ENCODE data around the gene FOXRED2. TPM values are rescaled to one million over a fixed set of nuclear protein-coding genes. Genes with fewer than 3 reads are reported as not detected.

The FOXRED2 gene
- total and polyA plus RNA-seq, 2 donors (not counting 1 experiment from before 2014, with no cell fraction given), result 0.86 to 7.4 TPM

DNA sequence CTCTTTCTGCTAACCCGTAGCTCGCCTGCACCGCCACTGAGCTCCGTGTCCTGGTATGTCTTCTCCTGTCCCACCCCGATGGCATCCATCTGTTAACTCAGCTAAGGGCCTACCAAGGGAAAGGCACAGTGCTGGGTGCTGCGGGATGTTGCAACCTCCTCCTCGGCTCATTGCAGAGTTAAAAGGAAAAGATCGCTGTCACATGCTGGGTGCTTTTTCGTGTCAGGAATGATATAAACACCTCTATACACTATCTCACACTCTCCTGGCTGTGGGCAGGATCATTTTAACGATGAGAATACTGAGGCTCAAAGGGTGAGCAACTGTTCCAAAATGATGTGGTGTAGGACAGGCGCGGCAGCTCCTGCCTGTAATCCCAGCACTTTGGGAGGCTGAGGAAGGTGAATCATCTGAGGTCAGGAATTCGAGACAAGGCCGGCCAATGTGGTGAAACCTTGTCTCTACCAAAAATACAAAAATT lies 35.5 kb downstream of the FOXRED2 start:
- no peak overlapping the region for H3K4me3 Mint-ChIP-seq
- no peak overlapping the region for H3K27ac Mint-ChIP-seq
- H2AFZ ChIP-seq (ENCODE audit: insufficient read depth, low read depth, low read length, poor library complexity, severe bottlenecking), result no peak overlapping the region
- H3K79me2 ChIP-seq (ENCODE audit: control insufficient read depth, insufficient read depth, low read length), result peaks cover 31% of the 10 kb centered on the region
- intact Hi-C loops (cut with micrococcal nuclease), result loop anchor here (2.0 kb wide), 1 partner anchor 113 kb away; no protein-coding TSS in a partner anchor
- H3K4me3 ChIP-seq (ENCODE audit: control extremely low read depth in 1 of 5, extremely low read depth in 1 of 5, insufficient read depth in 1 of 5, low read depth in 2 of 5, low read length in 4 of 5), result no peak overlapping the region
- peaks cover 13% of the 10 kb centered on the region for H3K4me1 Mint-ChIP-seq
- POLR2A ChIA-PET, result interaction anchor here (0.6 to 1.6 kb wide), 2 partner anchors 11 to 94 kb away, joined by 4 to 5 read pairs; no protein-coding TSS in a partner anchor
- ATAC-seq (ENCODE audit: low read depth), result no peak
- CTCF ChIA-PET, result interaction anchor here (1.0 to 29.7 kb wide), 33 partner anchors 15 to 277 kb away, joined by 3 to 607 read pairs (median 7); no protein-coding TSS in a partner anchor
- TF ChIP-seq CTCF (IDR thresholded peaks at IDR 0.05) (no peak), EZH2 (IDR thresholded peaks at IDR 0.05; ENCODE audit: borderline replicate concordance, insufficient read depth, low read depth, low read length, poor library complexity, severe bottlenecking) (no peak)
- no peaks in the 10 kb centered on the region for H3K27me3 ChIP-seq (replicated peaks in 1 of 4; ENCODE audit: control extremely low read depth in 1 of 4, control insufficient read depth in 3 of 4, insufficient read depth in 4 of 4, low read length in 3 of 4)
- H4K20me1 ChIP-seq (ENCODE audit: control insufficient read depth, insufficient read depth, low read length, poor library complexity, severe bottlenecking), result no peaks in the 10 kb centered on the region
- no peak overlapping the region for H3K9ac ChIP-seq (ENCODE audit: low read length)
- H3K9me3 Mint-ChIP-seq (ENCODE audit: insufficient read depth), result no peaks in the 10 kb centered on the region
- DNase-seq, result no peak
- H3K4me1 ChIP-seq (ENCODE audit: control insufficient read depth in 2 of 2, insufficient read depth in 2 of 2, low read length in 2 of 2), result peaks cover 6 to 15% of the 10 kb centered on the region in 2 donors
- H3K27me3 Mint-ChIP-seq, result no peaks in the 10 kb centered on the region
- WGBS (ENCODE audit: insufficient coverage), result 98% methylated on average over 11 of the region's 14 CpGs
- no peak overlapping the region for H3K4me2 ChIP-seq (replicated peaks; ENCODE audit: low read depth, low read length, poor library complexity, severe bottlenecking)
- H3K36me3 ChIP-seq (replicated peaks in 1 of 2; ENCODE audit: control extremely low read depth in 1 of 2, control insufficient read depth in 1 of 2, extremely low read depth in 1 of 2, insufficient read depth in 2 of 2, low read length in 1 of 2), result peaks cover 4 to 55% of the 10 kb centered on the region in 2 experiments
- no peak overlapping the region for H3K27ac ChIP-seq (ENCODE audit: low read length in 2 of 2)
- no peaks in the 10 kb centered on the region for H3K9me3 ChIP-seq (ENCODE audit: control extremely low read depth in 1 of 3, control insufficient read depth in 2 of 3, insufficient read depth in 1 of 3, low read length in 2 of 3)

- peaks cover 6 to 17% of the 10 kb centered on the region in 2 donors for H3K4me1 ChIP-seq (ENCODE audit: control insufficient read depth in 2 of 2, insufficient read depth in 2 of 2, low read length in 2 of 2)
- TF ChIP-seq EZH2 (IDR thresholded peaks at IDR 0.05; ENCODE audit: borderline replicate concordance, insufficient read depth, low read depth, low read length, poor library complexity, severe bottlenecking), result no peak
- TF ChIP-seq CTCF (IDR thresholded peaks at IDR 0.05), result no peak
- ChIA-PET CTCF (interaction anchor here (1.0 to 29.7 kb wide), 35 partner anchors 14 to 264 kb away, joined by 3 to 607 read pairs (median 7); partner anchors contain the start of gene FOXRED2), POLR2A (interaction anchor here (0.6 to 1.6 kb wide), 2 partner anchors 11 to 94 kb away, joined by 4 to 5 read pairs; no protein-coding TSS in a partner anchor)
- peaks cover 4 to 54% of the 10 kb centered on the region in 2 experiments for H3K36me3 ChIP-seq (replicated peaks in 1 of 2; ENCODE audit: control extremely low read depth in 1 of 2, control insufficient read depth in 1 of 2, extremely low read depth in 1 of 2, insufficient read depth in 2 of 2, low read length in 1 of 2)
- Mint-ChIP-seq H3K9me3 (ENCODE audit: insufficient read depth) (no peaks in the 10 kb centered on the region), H3K4me3 (no peak overlapping the region), H3K27me3 (no peaks in the 10 kb centered on the region), H3K27ac (no peak overlapping the region), H3K4me1 (peaks cover 14% of the 10 kb centered on the region)
- peaks cover 31% of the 10 kb centered on the region for H3K79me2 ChIP-seq (ENCODE audit: control insufficient read depth, insufficient read depth, low read length)
- no peak overlapping the region for H3K9ac ChIP-seq (ENCODE audit: low read length)
- no peak overlapping the region for H3K27ac ChIP-seq (ENCODE audit: low read length in 2 of 2)
- H3K9me3 ChIP-seq (ENCODE audit: control extremely low read depth in 1 of 3, control insufficient read depth in 2 of 3, insufficient read depth in 1 of 3, low read length in 2 of 3), result no peaks in the 10 kb centered on the region
- no peaks in the 10 kb centered on the region for H3K27me3 ChIP-seq (replicated peaks in 1 of 4; ENCODE audit: control extremely low read depth in 1 of 4, control insufficient read depth in 3 of 4, insufficient read depth in 4 of 4, low read length in 3 of 4)
- 80% methylated on average over 9 of the region's 10 CpGs for WGBS (ENCODE audit: insufficient coverage)
- DNase-seq (no peak), ATAC-seq (ENCODE audit: low read depth) (no peak)
- H3K4me2 ChIP-seq (replicated peaks; ENCODE audit: low read depth, low read length, poor library complexity, severe bottlenecking), result no peak overlapping the region
- intact Hi-C loops (cut with micrococcal nuclease), result loop anchor here (1.0 to 2.0 kb wide), 5 partner anchors 20 to 170 kb away; no protein-coding TSS in a partner anchor
- H4K20me1 ChIP-seq (ENCODE audit: control insufficient read depth, insufficient read depth, low read length, poor library complexity, severe bottlenecking), result no peaks in the 10 kb centered on the region
- H2AFZ ChIP-seq (ENCODE audit: insufficient read depth, low read depth, low read length, poor library complexity, severe bottlenecking), result no peak overlapping the region
- no peak overlapping the region for H3K4me3 ChIP-seq (ENCODE audit: control extremely low read depth in 1 of 5, extremely low read depth in 1 of 5, insufficient read depth in 1 of 5, low read depth in 2 of 5, low read length in 4 of 5)
These were observed 35.9 kb downstream of the FOXRED2 start for GRCh38 chr22:36470994-36471331.

All from B cell (primary cell).